GM23338 (cell line): ENCODE measurements around the gene RESP18. TPM values are rescaled to one million over a fixed set of nuclear protein-coding genes. Genes with fewer than 3 reads are reported as not detected.

ENCODE experiments used
- ATAC-seq: fragments of 200-7000 bp; cut with Tn5 transposase; 3 replicates; pipeline ENCODE4 v1.9.1; 2020
- DNase-seq: peaks from one replicate; pipeline ENCODE4 v3.0.0-alpha.2; 2015; ENCODE audit warnings: low spot score
- H2AFZ ChIP-seq: fragments of 200-600 bp; sonication (generic); 2 replicates; pipeline ENCODE4 v1.8.0; 2016; ENCODE audit warnings: antibody characterized with exemption, mild to moderate bottlenecking, moderate library complexity
- H3F3A ChIP-seq: fragments of 200-600 bp; sonication (generic); replicated peaks from 2 replicates; pipeline ENCODE4 v1.8.0; 2017; ENCODE audit warnings: antibody characterized with exemption, mixed run types, low read depth
- H3K27ac ChIP-seq: fragments of 200-600 bp; sonication (generic); 2 replicates; pipeline ENCODE4 v1.6.1; 2016; ENCODE audit warnings: low read depth
- H3K27me3 ChIP-seq: fragments of 200-600 bp; sonication (generic); 2 replicates; pipeline ENCODE4 v1.8.0; 2016; ENCODE audit warnings: mild to moderate bottlenecking, mixed run types, moderate library complexity; ENCODE audit not compliant: insufficient read depth
- H3K36me3 ChIP-seq: fragments of 200-600 bp; sonication (generic); 2 replicates; pipeline ENCODE4 v1.8.0; 2016; ENCODE audit warnings: mild to moderate bottlenecking; ENCODE audit not compliant: insufficient read depth
- H3K4me1 ChIP-seq: fragments of 200-600 bp; sonication (generic); 2 replicates; pipeline ENCODE4 v1.8.0; 2016; ENCODE audit warnings: mild to moderate bottlenecking, moderate library complexity; ENCODE audit not compliant: insufficient read depth
- H3K4me2 ChIP-seq: fragments of 200-600 bp; sonication (generic); 2 replicates; pipeline ENCODE4 v1.7.1; 2017; ENCODE audit warnings: mixed run types
- H3K4me3 ChIP-seq: fragments of 200-600 bp; sonication (generic); 2 replicates; pipeline ENCODE4 v1.6.1; 2016; ENCODE audit warnings: mixed run types
- H3K79me2 ChIP-seq: fragments of 200-600 bp; sonication (generic); replicated peaks from 2 replicates; pipeline ENCODE4 v1.8.0; 2017; ENCODE audit warnings: mild to moderate bottlenecking; ENCODE audit not compliant: insufficient read depth
- H3K9me2 ChIP-seq: fragments of 200-600 bp; sonication (generic); 2 replicates; pipeline ENCODE4 v1.8.0; 2017; ENCODE audit not compliant: insufficient read depth
- H4K20me1 ChIP-seq: fragments of 200-600 bp; sonication (generic); replicated peaks from 2 replicates; pipeline ENCODE4 v1.8.0; 2017; ENCODE audit warnings: mild to moderate bottlenecking; ENCODE audit not compliant: insufficient read depth
- H3K27ac Mint-ChIP-seq: 2 replicates; pipeline ENCODE4 v1.8.0; 2020; ENCODE audit warnings: inconsistent platforms, mild to moderate bottlenecking, moderate library complexity, mixed read lengths
- H3K27me3 Mint-ChIP-seq: 3 replicates; pipeline ENCODE4 v1.8.0; 2022; ENCODE audit warnings: low read depth, mild to moderate bottlenecking, moderate library complexity, mixed read lengths, inconsistent platforms; ENCODE audit not compliant: insufficient read depth, poor library complexity
- H3K36me3 Mint-ChIP-seq: 3 replicates; pipeline ENCODE4 v1.8.0; 2021; ENCODE audit warnings: low read depth, mild to moderate bottlenecking, inconsistent platforms, moderate library complexity, mixed read lengths
- H3K4me1 Mint-ChIP-seq: 3 replicates; pipeline ENCODE4 v1.8.0; 2020; ENCODE audit warnings: mild to moderate bottlenecking, inconsistent platforms, mixed read lengths
- H3K4me3 Mint-ChIP-seq: 3 replicates; pipeline ENCODE4 v1.8.0; 2021; ENCODE audit warnings: moderate library complexity, mild to moderate bottlenecking, inconsistent platforms, mixed read lengths
- H3K9me3 Mint-ChIP-seq: 3 replicates; pipeline ENCODE4 v1.8.0; 2020; ENCODE audit warnings: moderate library complexity, mild to moderate bottlenecking, inconsistent platforms, mixed read lengths
- CREB1 ChIP-seq: fragments of 250-450 bp; sonication (Bioruptor Pico); IDR thresholded peaks from 2 replicates; pipeline ENCODE4 v1.5.0; 2020; ENCODE audit warnings: low read depth, mild to moderate bottlenecking, moderate library complexity
- CTCF ChIP-seq, 2 experiments: fragments of 200-600 bp in 1 of 2; sonication (generic) in 1 of 2; conservative IDR thresholded peaks; 2 replicates each; pipeline versions ENCODE4 v1.5.1 to v1.6.1; 2016 to 2017; ENCODE audit warnings: antibody characterized with exemption in 2 of 2, low read depth in 2 of 2, mild to moderate bottlenecking in 2 of 2, moderate library complexity in 1 of 2
- ETS1 ChIP-seq: IDR thresholded peaks from 2 replicates; pipeline ENCODE4 v1.6.1; 2016; ENCODE audit warnings: antibody characterized with exemption
- EZH2 ChIP-seq: fragments of 200-600 bp; sonication (generic); IDR thresholded peaks from one replicate; pipeline ENCODE4 v1.8.0; 2017; ENCODE audit warnings: antibody characterized with exemption, mild to moderate bottlenecking, low read depth; ENCODE audit not compliant: unreplicated experiment
- EZH2phosphoT487 ChIP-seq: fragments of 200-600 bp; sonication (generic); IDR thresholded peaks from one replicate; pipeline ENCODE4 v1.8.1; 2018; ENCODE audit warnings: antibody characterized with exemption; ENCODE audit not compliant: unreplicated experiment
- NANOG ChIP-seq: IDR thresholded peaks from 2 replicates; pipeline ENCODE4 v1.6.1; 2016; ENCODE audit warnings: antibody characterized with exemption, borderline replicate concordance
- POLR2AphosphoS5 ChIP-seq: IDR thresholded peaks from 2 replicates; pipeline ENCODE4 v1.6.1; 2016; ENCODE audit warnings: antibody characterized with exemption, low read depth
- STAT1 ChIP-seq: IDR thresholded peaks from one replicate; pipeline ENCODE4 v1.6.1; 2016; ENCODE audit warnings: antibody characterized with exemption; ENCODE audit not compliant: unreplicated experiment
- polyA plus RNA-seq: library from polyadenylated mRNA; unstranded; fragments of >200 nt; fragmentation: Nextera tagmentation; extraction: Ambion mirVana; gene quantifications from 2 replicates; pipeline ENCODE4 v1.2.1, GENCODE V29; 2016
- total RNA-seq: library from RNA; depleted of rRNA; stranded (reverse); fragments of >200 nt; shearing (Covaris generic); gene quantifications from 2 replicates; pipeline ENCODE4 v1.2.3, GENCODE V29; 2014
- TF ChIP-seq, protein P1 (sequence below): IDR thresholded peaks from one replicate; pipeline ENCODE4 v1.6.1; 2018; ENCODE audit warnings: antibody characterized with exemption; ENCODE audit not compliant: unreplicated experiment

RESP18 gene
- total and polyA plus RNA-seq, 2 experiments from 2014 or later: not detected

DNA sequence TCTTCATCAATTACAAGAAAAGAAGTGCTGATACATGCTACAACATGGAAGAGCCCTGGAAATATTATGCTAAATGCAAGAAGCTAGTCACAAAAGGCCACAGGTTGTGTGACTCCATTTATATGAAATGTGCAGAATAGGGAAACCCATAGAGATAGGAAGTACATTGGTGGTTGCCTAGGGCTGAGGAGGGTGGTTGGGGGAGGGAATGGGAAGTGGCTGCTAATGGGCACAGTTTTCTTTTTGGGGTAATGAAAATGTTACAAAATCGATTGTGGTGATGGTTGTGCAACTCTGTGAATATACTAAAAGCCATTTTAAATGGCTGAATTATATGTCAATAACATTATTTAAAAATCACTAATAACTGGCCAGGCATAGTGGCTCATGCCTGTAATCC, 24.3 kb upstream of the RESP18 start:
- H3K27me3 ChIP-seq: peaks cover 64% of the 10 kb centered on the region
- Mint-ChIP-seq H3K9me3 (no peaks in the 10 kb centered on the region), H3K4me1 (peaks cover 5% of the 10 kb centered on the region), H3K4me3 (no peak overlapping the region), H3K27me3 (peaks cover 67% of the 10 kb centered on the region), H3K27ac (no peak overlapping the region), H3K36me3 (no peaks in the 10 kb centered on the region)
- H3K4me1 ChIP-seq: no peaks in the 10 kb centered on the region
- TF ChIP-seq, protein P1, sequence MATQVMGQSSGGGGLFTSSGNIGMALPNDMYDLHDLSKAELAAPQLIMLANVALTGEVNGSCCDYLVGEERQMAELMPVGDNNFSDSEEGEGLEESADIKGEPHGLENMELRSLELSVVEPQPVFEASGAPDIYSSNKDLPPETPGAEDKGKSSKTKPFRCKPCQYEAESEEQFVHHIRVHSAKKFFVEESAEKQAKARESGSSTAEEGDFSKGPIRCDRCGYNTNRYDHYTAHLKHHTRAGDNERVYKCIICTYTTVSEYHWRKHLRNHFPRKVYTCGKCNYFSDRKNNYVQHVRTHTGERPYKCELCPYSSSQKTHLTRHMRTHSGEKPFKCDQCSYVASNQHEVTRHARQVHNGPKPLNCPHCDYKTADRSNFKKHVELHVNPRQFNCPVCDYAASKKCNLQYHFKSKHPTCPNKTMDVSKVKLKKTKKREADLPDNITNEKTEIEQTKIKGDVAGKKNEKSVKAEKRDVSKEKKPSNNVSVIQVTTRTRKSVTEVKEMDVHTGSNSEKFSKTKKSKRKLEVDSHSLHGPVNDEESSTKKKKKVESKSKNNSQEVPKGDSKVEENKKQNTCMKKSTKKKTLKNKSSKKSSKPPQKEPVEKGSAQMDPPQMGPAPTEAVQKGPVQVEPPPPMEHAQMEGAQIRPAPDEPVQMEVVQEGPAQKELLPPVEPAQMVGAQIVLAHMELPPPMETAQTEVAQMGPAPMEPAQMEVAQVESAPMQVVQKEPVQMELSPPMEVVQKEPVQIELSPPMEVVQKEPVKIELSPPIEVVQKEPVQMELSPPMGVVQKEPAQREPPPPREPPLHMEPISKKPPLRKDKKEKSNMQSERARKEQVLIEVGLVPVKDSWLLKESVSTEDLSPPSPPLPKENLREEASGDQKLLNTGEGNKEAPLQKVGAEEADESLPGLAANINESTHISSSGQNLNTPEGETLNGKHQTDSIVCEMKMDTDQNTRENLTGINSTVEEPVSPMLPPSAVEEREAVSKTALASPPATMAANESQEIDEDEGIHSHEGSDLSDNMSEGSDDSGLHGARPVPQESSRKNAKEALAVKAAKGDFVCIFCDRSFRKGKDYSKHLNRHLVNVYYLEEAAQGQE: no peak
- TF ChIP-seq NANOG (no peak), CTCF (conservative IDR thresholded peaks at IDR 0.05; ENCODE audit: low read depth in 2 of 2) (no peak), EZH2phosphoT487 (no peak), POLR2AphosphoS5 (no peak), ETS1 (no peak)
- DNase-seq (no peak), ATAC-seq (no peak)
- H3K9me2 ChIP-seq: no peaks in the 10 kb centered on the region
- no peaks in the 10 kb centered on the region for H3K79me2 ChIP-seq
- H3K36me3 ChIP-seq: no peaks in the 10 kb centered on the region
- no peak overlapping the region for H3K4me3 ChIP-seq
- H3K27ac ChIP-seq: no peak overlapping the region
- H2AFZ ChIP-seq: no peak overlapping the region
- H3K4me2 ChIP-seq: no peak overlapping the region
- H4K20me1 ChIP-seq: no peaks in the 10 kb centered on the region
- no peaks in the 10 kb centered on the region for H3F3A ChIP-seq

GRCh38 chr2:219354582-219354981, 22.0 kb upstream of the RESP18 start:
- H3K27ac ChIP-seq: no peak overlapping the region
- peaks cover 8% of the 10 kb centered on the region for H3K4me1 Mint-ChIP-seq

More at GRCh38 chr2:219354582-219354981, 22.0 kb upstream of the RESP18 start:
- Histone ChIP-seq H3K79me2 (no peaks in the 10 kb centered on the region), H3K4me1 (no peaks in the 10 kb centered on the region), H4K20me1 (no peaks in the 10 kb centered on the region; the same call in 1 of the 2 replicates), H3K9me2 (no peaks in the 10 kb centered on the region), H3K27me3 (peaks cover 47% of the 10 kb centered on the region), H3K36me3 (no peaks in the 10 kb centered on the region), H3K4me2 (no peak overlapping the region), H3K4me3 (no peak overlapping the region), H3F3A (no peaks in the 10 kb centered on the region), H2AFZ (no peak overlapping the region)
- H3K27ac Mint-ChIP-seq: no peak overlapping the region
- ATAC-seq (no peak), DNase-seq (no peak)
- no peak overlapping the region for H3K4me3 Mint-ChIP-seq
- peaks cover 49% of the 10 kb centered on the region for H3K27me3 Mint-ChIP-seq
- H3K36me3 Mint-ChIP-seq: no peaks in the 10 kb centered on the region
- TF ChIP-seq CREB1 (CRISPR knock-in tag) (no peak), ETS1 (no peak), POLR2AphosphoS5 (no peak), NANOG (no peak), EZH2 (no peak), EZH2phosphoT487 (no peak), STAT1 (no peak)
- TF ChIP-seq, protein P1: no peak
- no peaks in the 10 kb centered on the region for H3K9me3 Mint-ChIP-seq
